ENCODE data around the gene MAN2B2. TPM values are rescaled to one million over a fixed set of nuclear protein-coding genes. Genes with fewer than 3 reads are reported as not detected.

Gene MAN2B2
- total RNA-seq, 2 donors from 2014 or later, result 11.9 to 21.9 TPM

DNA sequence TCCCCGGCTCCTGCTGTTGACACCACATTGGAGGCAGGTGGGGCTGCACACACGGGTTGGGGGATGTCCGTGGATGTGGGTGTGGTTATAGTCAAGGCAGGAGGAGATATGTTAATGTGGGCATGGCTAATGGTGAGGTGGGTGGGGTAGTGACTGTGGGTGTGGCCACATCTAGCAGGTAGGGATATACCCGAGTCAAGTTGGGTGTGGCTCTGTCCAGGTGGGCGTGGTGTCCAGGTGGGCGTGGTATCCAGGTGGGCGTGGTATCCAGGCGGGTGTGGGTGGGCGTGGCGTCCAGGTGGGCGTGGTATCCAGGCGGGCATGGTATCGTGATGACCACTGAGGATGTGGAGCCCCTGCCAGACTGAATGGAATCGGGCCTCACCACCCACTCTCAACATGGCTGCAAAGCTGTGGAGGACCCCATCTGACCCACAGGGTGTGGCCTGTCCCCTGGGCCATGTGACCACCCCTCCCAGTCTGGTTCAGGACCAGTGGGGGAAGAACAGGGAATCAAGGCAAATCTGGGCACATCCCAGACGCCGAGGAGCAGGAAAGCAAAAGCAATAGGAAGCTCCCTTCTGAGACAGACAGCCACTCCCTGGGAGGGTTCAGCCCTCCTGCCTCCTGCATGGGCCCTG lies 21.0 kb downstream of the MAN2B2 start:
- H3K4me1 Mint-ChIP-seq (ENCODE audit: low read depth), result no peaks in the 10 kb centered on the region
- H3K9me3 Mint-ChIP-seq, result no peaks in the 10 kb centered on the region
- peaks cover 0 to 2% of the 10 kb centered on the region in 2 donors for H3K36me3 Mint-ChIP-seq (ENCODE audit: insufficient read depth in 2 of 2)
- H3K4me3 Mint-ChIP-seq, result no peak overlapping the region
- no peaks in the 10 kb centered on the region for H3K27me3 Mint-ChIP-seq (ENCODE audit: low read depth)
- no peak overlapping the region for H3K27ac Mint-ChIP-seq
- DNase-seq (no peak), ATAC-seq (replicated peaks in 1 of 2) (no peak)

DNA sequence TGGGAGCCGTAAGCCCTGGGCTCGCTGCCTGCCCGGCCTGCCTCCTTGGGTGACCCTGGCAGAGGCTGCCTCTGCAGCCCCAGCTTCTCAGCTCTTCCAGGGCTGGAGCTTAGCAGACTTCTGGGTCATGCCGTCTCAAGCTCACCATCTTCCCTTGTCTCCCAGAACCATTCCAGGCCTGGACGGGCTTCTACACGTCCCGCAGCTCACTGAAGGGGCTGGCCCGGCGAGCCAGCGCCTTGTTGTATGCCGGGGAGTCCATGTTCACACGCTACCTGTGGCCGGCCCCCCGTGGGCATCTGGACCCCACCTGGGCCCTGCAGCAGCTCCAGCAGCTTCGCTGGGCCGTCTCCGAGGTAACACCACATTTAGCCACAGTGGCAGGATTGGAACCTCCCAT lies 22.0 kb downstream of the MAN2B2 start:
- H3K4me1 Mint-ChIP-seq (ENCODE audit: low read depth), result no peaks in the 10 kb centered on the region
- no peaks in the 10 kb centered on the region for H3K27me3 Mint-ChIP-seq (ENCODE audit: low read depth)
- no peak overlapping the region for H3K4me3 Mint-ChIP-seq
- peaks cover 0 to 2% of the 10 kb centered on the region in 2 donors for H3K36me3 Mint-ChIP-seq (ENCODE audit: insufficient read depth in 2 of 2)
- DNase-seq (no peak), ATAC-seq (replicated peaks in 1 of 2) (no peak)
- no peak overlapping the region for H3K27ac Mint-ChIP-seq
- no peaks in the 10 kb centered on the region for H3K9me3 Mint-ChIP-seq

GRCh38 chr4:6598127-6598526 lies 23.1 kb downstream of the MAN2B2 start:
- Mint-ChIP-seq H3K9me3 (no peaks in the 10 kb centered on the region), H3K36me3 (ENCODE audit: insufficient read depth in 2 of 2) (peaks cover 2 to 5% of the 10 kb centered on the region in 2 donors), H3K27me3 (ENCODE audit: low read depth) (no peaks in the 10 kb centered on the region), H3K27ac (no peak overlapping the region), H3K4me3 (no peak overlapping the region), H3K4me1 (ENCODE audit: low read depth) (no peaks in the 10 kb centered on the region)
- ATAC-seq (replicated peaks in 1 of 2) (no peak), DNase-seq (no peak)

DNA sequence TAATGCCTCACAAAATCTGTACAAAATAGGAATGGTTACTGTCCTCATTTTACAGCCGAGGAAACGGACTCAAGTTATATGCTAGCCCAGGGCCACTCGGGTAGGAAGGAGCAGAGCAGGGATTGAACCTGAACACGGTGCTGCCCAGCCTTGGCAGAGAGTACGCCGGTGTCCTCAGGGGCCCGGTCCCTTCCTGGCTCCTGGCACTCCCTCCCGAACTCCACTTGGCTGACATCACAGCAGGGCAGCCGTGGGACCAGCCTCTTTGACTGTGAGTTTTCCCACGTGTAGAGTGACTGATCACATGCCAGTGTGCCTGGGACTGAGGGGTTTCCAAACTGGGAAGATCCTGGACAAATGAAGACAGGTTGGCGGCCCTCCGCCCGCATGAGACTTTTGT lies 23.7 kb downstream of the MAN2B2 start:
- Mint-ChIP-seq H3K4me1 (ENCODE audit: low read depth) (no peaks in the 10 kb centered on the region), H3K9me3 (no peaks in the 10 kb centered on the region), H3K27me3 (ENCODE audit: low read depth) (no peaks in the 10 kb centered on the region), H3K36me3 (ENCODE audit: insufficient read depth in 2 of 2) (peaks cover 2 to 7% of the 10 kb centered on the region in 2 donors), H3K4me3 (no peak overlapping the region), H3K27ac (no peak overlapping the region)
- DNase-seq (no peak), ATAC-seq (replicated peaks in 1 of 2) (no peak)

GRCh38 chr4:6601661-6602250 lies 26.8 kb downstream of the MAN2B2 start:
- Mint-ChIP-seq H3K4me3 (no peak overlapping the region), H3K4me1 (ENCODE audit: low read depth) (no peaks in the 10 kb centered on the region), H3K36me3 (ENCODE audit: insufficient read depth in 2 of 2) (peaks cover 17 to 29% of the 10 kb centered on the region in 2 donors), H3K27me3 (ENCODE audit: low read depth) (no peaks in the 10 kb centered on the region), H3K27ac (no peak overlapping the region), H3K9me3 (peaks cover 8 to 12% of the 10 kb centered on the region in 2 donors)
- no peak for ATAC-seq (replicated peaks in 1 of 2)
- DNase-seq, result no peak

DNA sequence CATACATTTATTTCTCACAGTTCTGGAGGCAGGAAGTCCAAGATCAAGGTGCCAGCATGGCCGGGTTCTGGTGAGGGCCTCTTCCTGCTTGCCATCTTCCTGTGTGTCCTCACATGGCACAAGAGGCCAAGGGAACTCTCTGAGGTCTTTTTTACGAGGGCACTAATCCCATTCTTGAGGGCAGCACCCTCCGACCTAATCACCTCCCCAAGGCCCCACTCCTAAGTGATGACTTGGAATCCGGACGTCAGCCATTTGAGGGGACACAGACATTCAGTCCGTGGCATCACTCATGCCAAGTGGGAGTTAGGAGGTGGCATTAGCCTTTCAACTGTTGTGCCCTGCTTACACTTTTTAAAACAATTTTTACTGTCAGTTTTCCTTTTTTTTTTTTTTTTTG lies 27.3 kb downstream of the MAN2B2 start:
- H3K27me3 Mint-ChIP-seq (ENCODE audit: low read depth), result no peaks in the 10 kb centered on the region
- no peak overlapping the region for H3K27ac Mint-ChIP-seq
- peaks cover 8 to 12% of the 10 kb centered on the region in 2 donors for H3K9me3 Mint-ChIP-seq
- H3K4me3 Mint-ChIP-seq, result no peak overlapping the region
- H3K36me3 Mint-ChIP-seq (ENCODE audit: insufficient read depth in 2 of 2), result peaks cover 17 to 32% of the 10 kb centered on the region in 2 donors
- H3K4me1 Mint-ChIP-seq (ENCODE audit: low read depth), result no peaks in the 10 kb centered on the region
- DNase-seq, result no peak
- ATAC-seq (replicated peaks in 1 of 2), result no peak

DNA sequence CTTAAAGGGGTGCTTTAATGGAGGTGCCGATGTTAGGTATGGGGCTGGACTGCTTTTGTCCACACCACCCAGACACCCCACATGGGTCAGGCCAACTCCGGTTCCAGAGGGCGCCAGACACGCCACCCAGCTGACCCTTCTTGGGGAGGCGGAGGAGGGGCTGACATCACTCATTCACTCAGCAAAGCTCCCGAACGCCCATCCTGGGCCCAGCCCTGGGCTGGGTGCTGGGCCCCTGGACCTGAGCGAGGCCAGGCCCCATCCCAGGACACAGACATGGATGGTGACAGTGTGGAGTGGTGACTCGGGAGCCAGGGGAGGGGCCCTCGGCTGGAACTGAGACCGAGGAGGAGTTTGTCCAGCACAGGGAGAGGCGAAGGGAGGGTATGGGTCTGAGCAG lies 28.1 kb downstream of the MAN2B2 start:
- no peaks in the 10 kb centered on the region for H3K27me3 Mint-ChIP-seq (ENCODE audit: low read depth)
- no peak overlapping the region for H3K27ac Mint-ChIP-seq
- H3K36me3 Mint-ChIP-seq (ENCODE audit: insufficient read depth in 2 of 2), result peaks cover 19 to 33% of the 10 kb centered on the region in 2 donors
- DNase-seq, result no peak
- no peak overlapping the region for H3K4me3 Mint-ChIP-seq
- peaks cover 5% of the 10 kb centered on the region for H3K4me1 Mint-ChIP-seq (ENCODE audit: low read depth)
- no peak for ATAC-seq (replicated peaks in 1 of 2)
- H3K9me3 Mint-ChIP-seq, result peaks cover 8 to 12% of the 10 kb centered on the region in 2 donors

DNA sequence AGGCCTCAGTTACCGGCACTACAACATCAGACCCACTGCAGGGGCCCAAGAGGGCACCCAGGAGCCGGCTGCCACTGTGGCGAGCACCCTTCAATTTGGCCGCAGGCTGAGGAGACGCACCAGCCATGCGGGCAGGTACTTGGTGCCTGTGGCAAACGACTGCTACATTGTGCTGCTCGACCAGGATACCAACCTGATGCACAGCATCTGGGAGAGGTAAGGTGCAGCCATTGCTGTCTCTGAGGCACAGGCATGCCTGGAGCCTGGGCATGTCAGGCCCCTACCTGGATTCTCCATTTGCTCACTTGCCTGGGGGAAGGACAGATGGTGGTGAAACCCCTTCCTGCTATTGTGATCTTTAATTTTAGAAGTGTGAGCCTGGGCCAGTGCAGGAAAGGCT lies 30.1 kb downstream of the MAN2B2 start:
- ATAC-seq (replicated peaks in 1 of 2), result no peak
- H3K9me3 Mint-ChIP-seq, result peaks cover 8 to 12% of the 10 kb centered on the region in 2 donors
- DNase-seq, result no peak
- peaks cover 7% of the 10 kb centered on the region for H3K4me1 Mint-ChIP-seq (ENCODE audit: low read depth)
- peaks cover 19 to 33% of the 10 kb centered on the region in 2 donors for H3K36me3 Mint-ChIP-seq (ENCODE audit: insufficient read depth in 2 of 2)
- H3K27ac Mint-ChIP-seq, result no peak overlapping the region
- no peak overlapping the region for H3K4me3 Mint-ChIP-seq
- no peaks in the 10 kb centered on the region for H3K27me3 Mint-ChIP-seq (ENCODE audit: low read depth)

DNA sequence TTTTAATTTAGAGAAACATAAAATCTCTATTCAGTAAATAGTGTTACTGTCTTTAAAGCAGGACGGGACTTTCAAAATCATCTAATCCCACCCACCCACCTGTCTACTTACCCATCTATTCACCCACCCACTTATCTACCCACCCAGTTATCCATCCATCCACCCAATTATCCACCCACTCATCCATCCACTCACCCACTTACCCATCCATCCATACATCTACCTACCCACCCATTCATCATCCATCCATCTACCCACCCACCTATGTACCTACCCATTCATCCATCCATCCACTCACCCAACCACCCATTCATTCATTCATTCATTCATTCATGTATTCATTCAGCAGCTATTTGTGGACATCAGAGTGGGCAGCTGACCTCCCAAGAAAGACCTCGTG lies 30.6 kb downstream of the MAN2B2 start:
- H3K27me3 Mint-ChIP-seq (ENCODE audit: low read depth), result no peaks in the 10 kb centered on the region
- ATAC-seq (replicated peaks in 1 of 2) (no peak), DNase-seq (no peak)
- peaks cover 19 to 33% of the 10 kb centered on the region in 2 donors for H3K36me3 Mint-ChIP-seq (ENCODE audit: insufficient read depth in 2 of 2)
- H3K27ac Mint-ChIP-seq, result no peak overlapping the region
- H3K9me3 Mint-ChIP-seq, result peaks cover 8 to 12% of the 10 kb centered on the region in 2 donors
- no peak overlapping the region for H3K4me3 Mint-ChIP-seq
- H3K4me1 Mint-ChIP-seq (ENCODE audit: low read depth), result peaks cover 7% of the 10 kb centered on the region

GRCh38 chr4:6606465-6607235 lies 31.7 kb downstream of the MAN2B2 start:
- Mint-ChIP-seq H3K4me3 (no peak overlapping the region), H3K4me1 (ENCODE audit: low read depth) (peaks cover 7% of the 10 kb centered on the region), H3K27me3 (ENCODE audit: low read depth) (no peaks in the 10 kb centered on the region), H3K9me3 (peaks cover 8 to 12% of the 10 kb centered on the region in 2 donors), H3K27ac (no peak overlapping the region), H3K36me3 (ENCODE audit: insufficient read depth in 2 of 2) (peaks cover 19 to 33% of the 10 kb centered on the region in 2 donors)
- DNase-seq, result no peak
- ATAC-seq (replicated peaks in 1 of 2), result no peak

DNA sequence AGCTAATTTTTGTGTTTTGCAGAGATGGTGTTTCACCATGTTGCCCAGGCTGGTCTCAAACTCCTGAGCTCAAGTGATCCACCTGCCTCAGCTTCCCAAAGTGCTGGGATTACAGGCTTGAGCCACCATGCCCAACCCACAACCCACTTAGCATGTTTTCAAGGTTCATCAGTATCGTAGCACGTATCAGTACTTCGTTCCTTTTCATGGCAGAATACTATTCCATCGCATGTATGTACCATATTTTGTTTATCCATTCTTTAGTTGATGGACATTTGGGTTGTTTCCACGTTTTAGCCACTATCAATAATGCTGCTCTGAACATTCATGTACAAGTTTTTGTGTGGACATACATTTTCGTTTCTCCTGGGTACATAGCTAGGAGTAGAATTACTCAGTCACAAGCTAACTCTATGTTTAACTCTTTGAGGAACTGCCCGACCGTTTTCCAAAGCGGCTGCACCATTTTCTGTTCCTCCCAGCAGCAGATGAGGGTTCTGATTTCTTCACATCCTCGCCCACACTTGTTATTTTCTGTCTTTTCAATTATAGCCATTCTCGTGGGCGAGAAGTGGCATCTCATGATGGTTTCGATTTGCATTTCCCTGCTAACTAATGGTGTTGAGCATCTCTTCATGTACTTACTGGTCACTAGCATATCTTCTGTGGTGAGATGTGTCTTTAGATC lies 32.5 kb downstream of the MAN2B2 start:
- Mint-ChIP-seq H3K27me3 (ENCODE audit: low read depth) (no peaks in the 10 kb centered on the region), H3K4me3 (no peak overlapping the region), H3K27ac (peak overlapping the region; percentile 35), H3K4me1 (ENCODE audit: low read depth) (peaks cover 7% of the 10 kb centered on the region), H3K9me3 (peaks cover 8 to 12% of the 10 kb centered on the region in 2 donors), H3K36me3 (ENCODE audit: insufficient read depth in 2 of 2) (peaks cover 19 to 33% of the 10 kb centered on the region in 2 donors)
- no peak for ATAC-seq (replicated peaks in 1 of 2)
- no peak for DNase-seq

DNA sequence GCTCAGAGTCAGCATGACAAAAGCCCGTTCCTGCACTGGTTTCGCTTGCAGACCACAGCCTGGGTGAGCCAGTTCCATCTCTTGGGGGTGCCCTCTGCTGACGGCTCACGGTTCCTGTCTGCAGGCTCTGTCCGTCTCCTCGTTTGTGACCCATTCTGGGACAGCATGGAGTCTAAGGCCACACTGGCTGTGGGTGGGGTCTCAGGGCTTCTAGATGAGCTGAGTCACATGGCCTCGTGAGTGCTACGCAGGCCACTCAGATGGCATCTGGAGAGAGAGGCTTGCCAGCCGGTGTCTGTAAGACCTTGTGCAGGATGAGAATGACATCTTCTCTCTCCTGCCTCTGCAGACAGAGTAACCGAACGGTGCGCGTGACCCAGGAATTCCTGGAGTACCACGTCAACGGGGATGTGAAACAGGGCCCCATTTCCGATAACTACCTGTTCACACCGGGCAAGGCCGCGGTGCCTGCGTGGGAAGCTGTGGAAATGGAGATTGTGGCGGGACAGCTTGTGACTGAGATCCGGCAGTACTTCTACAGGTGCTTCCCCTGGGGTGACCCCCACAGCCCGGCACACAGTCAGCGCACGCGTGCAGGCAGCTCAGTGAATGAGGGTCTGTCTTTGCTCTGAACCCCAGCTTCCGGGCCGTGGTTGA lies 33.9 kb downstream of the MAN2B2 start:
- DNase-seq (no peak), ATAC-seq (replicated peaks in 1 of 2) (peak; percentile 39 to 53)
- Mint-ChIP-seq H3K4me3 (no peak overlapping the region), H3K36me3 (ENCODE audit: insufficient read depth in 2 of 2) (peaks cover 18 to 23% of the 10 kb centered on the region in 2 donors), H3K9me3 (peaks cover 7 to 12% of the 10 kb centered on the region in 2 donors), H3K27ac (no peak overlapping the region), H3K4me1 (ENCODE audit: low read depth) (peaks cover 7% of the 10 kb centered on the region), H3K27me3 (ENCODE audit: low read depth) (no peaks in the 10 kb centered on the region)
